Upper lobe of left lung (tissue), 4 donors: ENCODE data around the gene LZTS2.

Source experiments
- EP300 ChIP-seq, 4 donors: sonication (generic); formaldehyde crosslinking; IDR thresholded peaks; one replicate each; pipeline ENCODE4 v1.5.1; 2017; ENCODE audit warnings: antibody characterized with exemption in 4 of 4, control low read depth in 2 of 4
- POLR2A ChIP-seq, 4 donors: fragments of 450-650 bp; IDR thresholded peaks; one replicate each; pipeline ENCODE4 v1.5.1; 2016 to 2017; ENCODE audit warnings: antibody characterized with exemption in 4 of 4, mild to moderate bottlenecking in 2 of 4
- TF ChIP-seq, protein P1 (sequence below), 6 experiments: fragments of 450-650 bp in 4 of 6; fragments of 200-600 bp in 2 of 6; sonication (generic) in 2 of 6; IDR thresholded peaks; one replicate each; pipeline ENCODE4 v1.5.1; 2016 to 2019; ENCODE audit warnings: antibody characterized with exemption in 6 of 6

DNA sequence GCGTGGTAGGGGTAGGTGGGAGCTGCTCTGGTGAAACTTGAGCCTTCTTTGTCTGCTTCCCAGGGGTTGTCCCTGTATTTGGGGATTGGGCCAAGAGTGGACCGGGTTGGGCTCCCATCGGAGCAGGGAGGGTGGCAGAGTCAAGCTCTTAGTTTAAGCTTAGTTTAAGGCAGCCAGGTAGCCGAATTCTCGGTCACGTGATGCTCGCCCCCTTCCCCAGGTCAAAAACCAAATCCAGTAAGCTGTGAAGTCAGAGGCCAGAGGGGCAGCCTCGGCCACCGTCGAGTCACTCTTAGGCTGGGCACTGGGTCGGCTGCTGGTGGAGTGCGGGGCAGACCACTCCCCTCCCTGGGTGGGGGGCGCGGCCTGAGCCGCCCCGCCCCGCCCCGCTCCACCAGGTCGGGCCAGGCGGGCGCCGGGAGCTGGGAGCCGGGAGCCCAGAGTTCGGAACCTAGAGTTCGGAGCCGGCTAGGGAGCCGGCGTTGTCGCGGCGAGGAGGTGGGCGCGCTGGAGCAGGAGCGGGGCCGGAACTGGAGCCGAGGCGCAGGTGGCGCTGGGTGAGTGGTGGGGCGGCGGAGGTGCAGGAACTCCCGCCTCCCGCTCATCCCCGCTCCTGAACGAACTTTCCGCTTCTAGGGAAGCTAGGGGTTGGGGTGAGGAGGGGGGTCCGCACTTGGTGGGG lies 2.8 kb upstream of the LZTS2 start:
- TF ChIP-seq, protein P1, sequence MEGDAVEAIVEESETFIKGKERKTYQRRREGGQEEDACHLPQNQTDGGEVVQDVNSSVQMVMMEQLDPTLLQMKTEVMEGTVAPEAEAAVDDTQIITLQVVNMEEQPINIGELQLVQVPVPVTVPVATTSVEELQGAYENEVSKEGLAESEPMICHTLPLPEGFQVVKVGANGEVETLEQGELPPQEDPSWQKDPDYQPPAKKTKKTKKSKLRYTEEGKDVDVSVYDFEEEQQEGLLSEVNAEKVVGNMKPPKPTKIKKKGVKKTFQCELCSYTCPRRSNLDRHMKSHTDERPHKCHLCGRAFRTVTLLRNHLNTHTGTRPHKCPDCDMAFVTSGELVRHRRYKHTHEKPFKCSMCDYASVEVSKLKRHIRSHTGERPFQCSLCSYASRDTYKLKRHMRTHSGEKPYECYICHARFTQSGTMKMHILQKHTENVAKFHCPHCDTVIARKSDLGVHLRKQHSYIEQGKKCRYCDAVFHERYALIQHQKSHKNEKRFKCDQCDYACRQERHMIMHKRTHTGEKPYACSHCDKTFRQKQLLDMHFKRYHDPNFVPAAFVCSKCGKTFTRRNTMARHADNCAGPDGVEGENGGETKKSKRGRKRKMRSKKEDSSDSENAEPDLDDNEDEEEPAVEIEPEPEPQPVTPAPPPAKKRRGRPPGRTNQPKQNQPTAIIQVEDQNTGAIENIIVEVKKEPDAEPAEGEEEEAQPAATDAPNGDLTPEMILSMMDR (IDR thresholded peaks at IDR 0.05): peak in 2 of 6 experiments; percentile 7 to 11
- TF ChIP-seq POLR2A (IDR thresholded peaks at IDR 0.05) (peak in 1 of 4 donors; percentile 51), EP300 (IDR thresholded peaks at IDR 0.05) (no peak)
